ENCODE measurements around the gene DHX58.

Gene DHX58

DNA sequence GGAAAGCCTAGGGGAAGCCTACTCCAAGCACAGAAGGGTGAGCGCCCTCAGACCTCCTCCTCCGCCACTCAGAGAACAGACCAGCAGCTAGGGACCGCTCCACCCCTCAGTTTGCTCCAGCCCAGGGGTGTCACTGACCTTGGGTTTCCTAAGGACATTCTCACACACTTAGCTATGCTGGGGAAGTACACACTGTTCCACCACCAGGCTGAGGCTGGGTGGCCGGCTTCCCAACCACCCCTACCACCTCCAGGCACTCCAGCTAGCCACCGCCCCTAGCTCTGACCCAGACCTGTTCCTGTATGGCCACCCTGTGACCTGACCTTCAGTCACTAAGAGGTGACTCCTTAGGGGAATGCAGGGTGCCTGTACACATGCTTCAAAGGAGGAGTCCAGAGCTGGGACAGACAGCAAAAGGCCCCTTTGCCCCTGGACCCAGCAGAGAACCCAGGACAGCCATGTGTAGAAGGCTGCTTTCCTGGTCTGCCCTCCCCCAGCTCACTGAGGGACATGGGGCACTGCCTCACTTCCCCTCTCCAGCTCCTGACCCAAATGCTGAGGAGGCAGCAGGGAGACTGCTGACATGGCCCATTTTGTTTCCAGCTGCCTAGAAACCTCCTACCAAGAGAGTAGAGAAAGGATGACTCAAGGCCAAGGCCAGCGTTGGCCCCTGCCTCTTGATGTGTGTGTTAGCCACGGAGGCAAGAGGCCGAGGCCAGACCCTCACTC is 16.8 kb upstream of the DHX58 start:
- DNase-seq (ENCODE audit: low read depth in 2 of 2), result no peak

GRCh38 chr17:42127414-42127813 is 14.9 kb upstream of the DHX58 start:
- DNase-seq (ENCODE audit: low read depth in 2 of 2), result no peak

DNA sequence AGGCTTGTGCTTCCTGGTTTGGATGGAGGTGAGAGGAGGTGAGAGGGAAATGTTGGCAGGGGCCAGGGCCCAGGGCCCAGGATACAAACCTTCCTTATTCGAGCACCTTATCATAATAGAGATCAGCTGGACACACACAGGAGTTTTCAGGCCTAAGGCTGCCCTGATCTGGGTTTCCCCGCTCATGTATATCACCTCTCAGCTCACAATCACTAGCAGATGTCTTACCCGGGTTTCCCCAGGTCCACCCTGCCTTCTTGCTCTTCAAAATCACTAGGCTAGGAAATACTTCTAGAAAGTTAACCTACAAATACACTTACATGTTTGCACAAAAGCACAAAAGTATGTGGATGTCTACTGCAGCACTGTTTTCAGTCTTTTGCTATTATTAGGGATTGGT is 14.3 kb upstream of the DHX58 start:
- no peak for DNase-seq (ENCODE audit: low read depth in 2 of 2)

DNA sequence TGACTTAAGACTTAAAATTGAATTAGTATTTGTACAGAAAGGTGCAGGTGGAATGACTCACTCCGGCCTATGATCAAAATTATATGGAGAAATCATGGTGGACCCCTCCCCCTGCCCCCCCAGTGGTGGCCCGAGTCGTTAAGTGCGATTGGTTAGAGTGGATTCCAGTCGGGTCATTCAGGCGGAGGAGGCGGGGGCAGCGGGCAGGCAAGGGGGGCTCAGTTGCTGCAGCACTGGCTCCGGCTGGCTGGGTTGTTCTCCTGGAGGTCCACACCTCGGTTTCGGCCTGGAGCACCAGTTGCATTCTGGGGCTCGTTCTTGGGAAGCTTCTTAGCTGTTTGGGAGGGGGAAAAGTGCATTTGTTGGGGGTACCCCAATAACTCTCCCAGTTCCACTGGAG is 13.1 kb upstream of the DHX58 start:
- DNase-seq (ENCODE audit: low read depth in 2 of 2), result no peak

DNA sequence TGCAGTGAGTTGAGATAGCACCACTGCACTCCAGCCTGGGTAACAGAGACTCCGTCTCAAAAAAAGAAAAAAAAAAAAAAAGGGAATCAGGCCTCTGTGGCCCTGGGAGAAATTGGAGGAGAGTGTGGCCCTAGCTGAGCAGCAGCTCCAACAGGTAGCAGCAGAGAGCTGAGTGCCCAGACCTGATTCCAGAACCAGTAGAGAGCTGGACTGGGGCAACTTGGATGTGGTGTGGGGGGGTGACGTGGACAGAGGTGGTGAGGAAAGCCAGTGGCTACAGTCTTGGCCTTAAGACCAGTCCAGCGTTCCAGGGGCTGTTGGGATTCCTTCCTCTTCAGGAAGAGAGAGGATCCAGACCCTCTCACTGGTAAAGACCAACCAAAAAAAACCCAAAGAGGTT is 11.7 kb upstream of the DHX58 start:
- DNase-seq (ENCODE audit: low read depth in 2 of 2), result no peak

GRCh38 chr17:42122371-42123303 is 10.1 kb upstream of the DHX58 start, which contains the start of gene HSPB9:
Gene HSPB9, plus strand, starts transcription at chr17:42122804. Its CDS starts 47 bp downstream, at chr17:42122851.
- no peak for DNase-seq (ENCODE audit: low read depth in 2 of 2)

GRCh38 chr17:42120770-42121769 is 8.6 kb upstream of the DHX58 start, which contains the start of gene KAT2A:
Gene KAT2A, minus strand, starts transcription at chr17:42121367. Its CDS starts 63 bp downstream, at chr17:42121304.
- DNase-seq (ENCODE audit: low read depth in 2 of 2), result peak; percentile 70 to 74

DNA sequence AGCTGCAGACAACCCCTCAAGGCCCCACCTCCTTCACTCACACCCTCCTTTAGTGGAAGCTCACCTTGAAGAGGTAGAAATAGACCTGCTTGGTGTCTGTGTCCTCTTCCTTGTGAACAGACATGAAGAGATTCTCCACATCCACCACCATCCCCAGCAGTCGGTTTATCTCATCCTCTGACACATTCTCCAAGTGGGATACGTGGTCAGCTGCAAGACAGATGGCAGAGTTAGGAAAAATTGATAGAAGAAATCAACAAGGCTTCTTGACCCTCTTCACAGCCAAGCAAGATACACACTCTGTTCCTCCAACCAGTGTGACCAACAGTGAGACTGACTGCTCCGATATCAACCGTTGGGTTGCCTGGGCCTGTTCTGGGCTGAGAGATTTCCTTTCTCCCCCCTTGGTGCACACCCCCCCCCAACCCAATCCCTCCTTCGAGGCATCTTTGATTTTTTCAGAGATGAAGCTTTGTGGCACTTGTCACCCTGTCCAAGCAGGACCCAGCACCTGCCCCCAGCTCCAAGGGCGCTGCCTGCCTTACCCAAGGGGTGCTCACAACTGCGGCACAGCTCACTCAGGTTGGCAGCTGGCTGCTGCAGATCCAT is 7.8 kb upstream of the DHX58 start:
- no peak for DNase-seq (ENCODE audit: low read depth in 2 of 2)

DNA sequence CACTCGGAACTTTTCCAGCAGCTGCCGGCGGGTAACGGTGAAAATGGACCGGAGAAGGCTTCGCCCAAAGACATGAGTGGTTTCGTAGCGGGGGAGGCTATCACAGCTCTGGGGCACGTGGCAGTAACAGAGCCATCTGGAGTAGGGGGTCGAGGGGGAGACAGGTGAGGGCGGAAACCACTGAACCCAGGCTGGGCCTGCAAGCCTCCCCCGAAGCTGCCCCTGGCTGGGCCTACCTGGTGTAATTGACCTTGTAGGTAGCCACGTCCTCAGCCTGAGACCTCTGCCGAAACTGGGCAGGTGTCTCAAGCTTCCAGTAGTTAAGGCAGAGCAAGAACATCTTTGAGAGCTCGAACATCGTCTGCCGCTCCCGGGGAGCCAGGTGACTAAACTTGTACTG is 6.8 kb upstream of the DHX58 start:
- no peak for DNase-seq (ENCODE audit: low read depth in 2 of 2)

GRCh38 chr17:42118545-42118944 is 6.0 kb upstream of the DHX58 start:
- no peak for DNase-seq (ENCODE audit: low read depth in 2 of 2)

DNA sequence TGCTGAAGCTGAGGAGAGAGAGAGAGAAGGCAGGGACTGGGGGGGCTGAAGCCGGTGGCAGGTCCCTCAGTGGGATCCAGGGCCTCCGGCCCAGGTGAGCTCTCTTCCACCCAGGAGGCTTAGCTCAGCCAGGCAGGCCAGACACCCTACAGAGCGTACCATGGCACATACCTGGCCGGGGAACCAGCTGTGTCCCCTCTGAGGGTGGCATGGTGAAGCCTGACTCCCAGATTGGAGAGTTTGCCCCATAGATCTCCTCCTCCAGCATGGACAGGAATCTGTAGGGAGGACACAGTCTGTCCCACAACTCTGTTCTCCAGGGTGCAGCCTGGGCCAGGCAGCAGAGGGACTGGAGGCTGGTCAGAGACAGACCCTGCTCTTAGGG is 5.6 kb upstream of the DHX58 start:
- DNase-seq (ENCODE audit: low read depth in 2 of 2), result no peak

DNA sequence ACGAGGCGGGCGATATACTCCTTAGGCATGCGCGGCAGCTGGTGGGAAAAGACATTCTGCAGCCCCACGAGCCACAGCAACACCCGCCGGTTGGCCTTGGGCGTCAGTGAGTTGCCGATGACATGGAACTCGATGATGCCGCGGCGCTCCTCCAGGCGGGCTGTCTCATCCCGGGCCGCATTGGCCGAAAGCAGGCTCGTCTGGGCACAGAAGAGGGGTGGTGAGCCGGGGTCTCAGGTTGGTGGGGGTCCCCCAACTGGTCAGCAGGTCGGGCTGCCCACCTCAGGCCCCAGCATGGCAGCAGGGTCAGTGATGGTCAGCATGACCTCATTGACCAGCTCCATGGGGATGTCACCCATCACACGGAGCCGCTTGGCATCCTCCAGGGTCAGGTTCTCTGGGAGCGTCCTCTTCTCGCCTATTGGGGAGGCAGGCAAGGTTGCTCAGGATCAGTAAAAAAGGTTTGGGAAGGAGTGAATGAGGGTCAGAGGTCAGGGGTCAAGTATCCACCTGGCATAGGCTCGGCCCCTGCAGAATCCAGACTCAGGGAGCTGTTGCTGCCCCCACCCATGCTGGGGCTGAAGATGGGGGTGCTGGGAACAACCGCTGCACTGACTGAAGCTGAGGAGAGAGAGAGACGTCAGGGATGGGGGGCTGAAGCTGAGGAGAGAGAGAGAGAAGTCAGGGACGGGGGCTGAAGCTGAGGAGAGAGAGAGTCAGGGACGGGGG is 5.0 kb upstream of the DHX58 start:
- DNase-seq (ENCODE audit: low read depth in 2 of 2), result no peak

DNA sequence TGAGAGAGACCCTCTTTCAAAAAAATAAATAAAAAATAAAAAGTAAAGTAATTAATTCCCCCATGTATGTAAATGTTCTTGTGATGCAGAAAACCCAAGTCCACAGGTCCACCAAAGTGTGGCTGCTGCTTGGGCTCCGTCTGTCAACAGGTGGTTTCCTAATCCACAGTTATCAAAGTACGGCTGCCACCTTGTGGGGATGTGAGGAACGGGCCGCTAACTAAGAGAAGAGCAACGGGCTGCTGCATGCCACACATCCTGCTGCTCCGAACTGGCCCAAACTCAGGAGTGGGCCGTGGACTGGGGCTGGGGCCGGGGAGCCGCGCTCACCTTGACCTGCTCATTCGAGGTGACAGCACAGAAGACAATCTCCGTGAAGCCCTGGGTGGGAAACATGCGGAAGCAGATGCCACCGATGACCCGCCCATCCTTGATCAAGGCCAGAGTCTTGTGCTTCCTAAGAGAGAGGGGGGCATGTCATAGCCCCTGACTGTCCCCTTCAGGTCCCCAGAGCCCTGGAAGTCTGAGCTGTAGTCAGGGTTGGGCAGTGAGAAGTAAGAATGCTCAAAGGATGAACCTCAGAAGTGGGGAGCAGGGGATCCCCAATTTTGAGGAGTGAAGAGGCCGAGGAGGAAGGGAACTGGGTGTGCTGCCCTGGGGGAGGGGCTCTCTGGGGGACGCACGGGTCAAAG is 4.3 kb upstream of the DHX58 start:
- DNase-seq (ENCODE audit: low read depth in 2 of 2), result peak; percentile 68 to 77

DNA sequence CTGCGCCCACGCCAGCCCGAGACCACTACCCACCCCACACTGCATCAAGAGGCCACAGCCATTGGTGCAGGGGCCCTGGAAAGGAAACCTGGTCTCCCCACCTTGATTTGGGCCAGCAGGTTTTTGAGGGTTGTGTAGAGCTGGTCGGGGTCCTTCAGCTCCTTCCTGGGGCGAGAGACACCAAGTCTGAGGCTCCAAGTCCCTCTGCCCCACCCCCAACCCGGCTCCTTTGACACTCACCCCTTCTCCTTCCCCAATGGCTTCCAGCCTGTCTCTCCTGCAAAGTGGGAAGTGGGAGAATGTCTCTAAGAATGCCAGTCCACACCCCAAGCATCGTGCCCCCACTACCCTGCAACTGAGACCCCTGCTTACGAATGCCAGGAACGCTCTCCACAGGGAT is 1.6 kb upstream of the DHX58 start:
- DNase-seq (ENCODE audit: low read depth in 2 of 2), result no peak

DNA sequence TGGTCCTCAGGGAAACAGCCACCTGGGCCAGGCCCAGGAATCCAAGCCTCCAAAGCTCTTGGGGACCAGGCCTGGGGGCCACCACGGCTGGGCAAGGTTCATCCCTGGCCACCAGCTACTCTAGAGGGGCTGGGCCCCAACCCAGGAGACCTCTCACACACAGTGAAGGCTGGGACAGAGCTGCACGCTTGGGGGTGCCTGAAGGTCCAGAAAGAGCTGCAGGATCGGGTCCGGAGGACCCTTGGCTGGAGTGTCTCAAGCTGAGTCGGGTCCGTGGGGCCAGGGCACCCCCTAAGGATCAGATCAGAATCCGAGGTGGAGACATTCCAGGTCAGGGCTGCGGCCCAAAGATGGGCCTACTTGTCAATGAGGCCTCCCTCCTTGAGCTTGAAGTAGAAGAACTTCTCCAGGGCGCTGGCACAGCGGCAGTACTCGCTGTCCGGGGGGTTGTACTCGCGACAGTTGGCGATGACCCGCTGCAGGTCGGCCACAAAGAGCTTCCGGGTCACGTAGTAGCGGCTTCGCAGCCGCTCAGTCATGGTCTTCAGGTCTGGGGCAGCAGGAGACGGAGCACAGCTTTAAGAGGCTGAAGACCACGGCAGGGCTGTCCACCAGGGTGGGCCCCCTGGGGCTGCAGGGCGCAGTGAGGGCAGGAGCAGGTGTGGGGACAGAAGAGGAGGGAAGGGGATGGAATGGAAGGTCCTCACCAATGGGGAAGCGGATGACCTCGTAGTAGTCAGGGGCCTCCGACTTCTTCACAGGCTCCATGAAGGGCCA is 967 bp upstream of the DHX58 start:
- no peak for DNase-seq (ENCODE audit: low read depth in 2 of 2)

DNA sequence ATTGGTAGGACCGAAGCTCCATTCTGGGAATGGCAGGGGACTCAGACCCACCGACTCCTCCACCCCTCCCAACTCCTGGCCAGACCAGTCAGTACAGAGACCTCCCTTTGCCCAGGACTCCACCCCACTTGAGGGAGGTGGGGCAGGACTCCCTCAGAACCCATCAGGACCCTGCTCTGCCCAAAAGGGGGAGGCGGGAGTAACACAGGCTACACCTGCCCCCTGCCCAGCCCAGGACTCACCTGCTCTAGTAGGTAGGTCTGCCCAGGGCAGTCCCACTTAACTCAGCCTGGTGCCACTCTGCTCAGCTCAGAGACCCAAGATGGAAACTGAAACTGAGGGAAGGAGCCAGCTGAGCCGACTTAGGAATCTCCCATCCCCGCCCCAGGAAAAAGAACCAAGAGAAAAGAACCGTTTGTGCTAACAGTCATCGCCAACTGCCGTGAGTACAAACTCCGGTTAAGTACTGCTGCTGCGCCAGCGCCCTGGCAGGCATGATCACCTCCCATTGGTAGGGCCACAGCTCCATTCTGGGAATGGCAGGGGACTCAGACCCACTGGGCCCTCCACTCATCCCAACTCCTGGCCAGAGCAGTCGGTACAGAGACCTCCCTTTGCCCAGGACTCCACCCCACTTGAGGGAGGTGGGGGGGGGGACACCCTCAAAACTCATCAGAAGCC is 503 bp downstream of the DHX58 start:
- no peak for DNase-seq (ENCODE audit: low read depth in 2 of 2)

GRCh38 chr17:42111265-42111636 is 1.3 kb downstream of the DHX58 start:
- DNase-seq (ENCODE audit: low read depth in 2 of 2), result no peak
